GM18858 (cell line): ENCODE measurements around the gene CHMP2B.

Experiments
- ATAC-seq: cut with Tn5 transposase; IDR thresholded peaks from one replicate; pipeline ENCODE4 v1.9.1; 2021; ENCODE audit not compliant: unreplicated experiment

CHMP2B gene, protein sequence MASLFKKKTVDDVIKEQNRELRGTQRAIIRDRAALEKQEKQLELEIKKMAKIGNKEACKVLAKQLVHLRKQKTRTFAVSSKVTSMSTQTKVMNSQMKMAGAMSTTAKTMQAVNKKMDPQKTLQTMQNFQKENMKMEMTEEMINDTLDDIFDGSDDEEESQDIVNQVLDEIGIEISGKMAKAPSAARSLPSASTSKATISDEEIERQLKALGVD

GRCh38 chr3:87227104-87227834 lies at the start of gene CHMP2B:
Gene CHMP2B, plus strand, starts transcription at chr3:87227309. Its CDS starts 214 bp downstream, at chr3:87227523.
- ATAC-seq: peak; percentile 96

GRCh38 chr3:87179642-87180041 lies 47.5 kb upstream of the CHMP2B start:
- no peak for ATAC-seq

DNA sequence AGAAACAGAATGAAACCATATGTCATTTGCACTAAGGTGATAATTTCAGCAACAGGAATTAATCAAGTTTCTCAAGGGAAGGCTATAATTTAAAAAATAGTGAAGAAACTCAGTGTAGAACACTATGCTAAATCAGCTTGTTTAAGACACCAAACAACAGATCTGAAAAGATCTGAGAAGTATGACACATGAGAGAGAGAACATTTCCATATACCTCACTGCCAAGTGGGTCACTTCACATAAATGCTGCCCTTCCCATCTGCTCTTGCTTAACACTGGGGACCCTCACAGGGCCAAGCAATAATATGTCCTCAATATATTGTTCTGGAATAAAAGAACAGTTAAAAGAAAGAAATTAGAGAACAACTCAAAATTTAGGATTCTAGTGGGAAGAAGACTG lies 45.6 kb upstream of the CHMP2B start:
- ATAC-seq: no peak

DNA sequence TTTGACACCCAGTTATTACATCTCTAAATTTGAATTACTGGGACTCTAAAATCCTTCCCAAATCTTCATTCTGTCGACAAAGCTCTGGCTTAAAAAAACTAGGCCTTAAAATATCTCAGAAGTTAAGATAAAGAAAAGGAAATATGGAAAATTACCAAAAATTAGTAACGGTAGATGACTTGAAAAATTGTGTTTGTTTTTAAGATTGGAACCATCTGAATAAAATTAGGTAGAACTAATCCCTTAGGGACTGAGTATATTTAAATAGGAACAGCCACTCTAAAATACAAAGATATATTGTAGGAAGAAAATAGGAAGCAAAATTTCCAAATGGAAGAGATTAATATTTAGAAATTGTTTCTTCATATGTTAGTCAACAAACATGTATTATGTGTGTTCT lies 45.1 kb upstream of the CHMP2B start:
- no peak for ATAC-seq

- no peak for ATAC-seq
Measured at GRCh38 chr3:87186608-87187159, 40.4 kb upstream of the CHMP2B start.

- ATAC-seq: no peak
Measured at GRCh38 chr3:87191175-87191574, 35.9 kb upstream of the CHMP2B start.

- ATAC-seq: no peak
Measured at GRCh38 chr3:87191641-87192040, 35.5 kb upstream of the CHMP2B start.

- ATAC-seq: no peak
Measured at GRCh38 chr3:87196879-87197278, 30.2 kb upstream of the CHMP2B start.

- no peak for ATAC-seq
Measured at GRCh38 chr3:87197531-87197930, 29.6 kb upstream of the CHMP2B start.

DNA sequence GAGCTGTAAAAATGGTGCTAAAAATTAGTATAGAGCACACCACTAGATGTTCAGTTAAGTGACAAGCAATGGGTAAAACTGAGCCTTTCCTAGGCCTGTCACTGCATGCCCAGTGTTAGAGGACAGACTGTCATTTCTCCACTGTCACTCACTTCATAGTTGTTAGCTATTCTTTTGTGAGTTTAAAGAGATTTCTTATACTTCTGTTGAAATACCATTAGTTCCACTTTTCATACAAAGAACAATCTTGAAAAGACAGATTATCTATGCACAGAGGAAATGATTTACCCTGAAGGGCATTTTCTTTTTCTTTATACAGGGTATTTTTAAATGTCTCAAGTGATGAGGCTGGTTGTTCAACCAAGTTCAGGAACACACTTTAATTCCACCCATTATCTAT lies 28.3 kb upstream of the CHMP2B start:
- no peak for ATAC-seq

GRCh38 chr3:87199628-87200027 lies 27.5 kb upstream of the CHMP2B start:
- no peak for ATAC-seq

- ATAC-seq: no peak
Measured at GRCh38 chr3:87200060-87200647, 27.0 kb upstream of the CHMP2B start.

GRCh38 chr3:87201727-87202126 lies 25.4 kb upstream of the CHMP2B start:
- no peak for ATAC-seq

GRCh38 chr3:87203809-87204208 lies 23.3 kb upstream of the CHMP2B start:
- no peak for ATAC-seq

GRCh38 chr3:87206070-87206469 lies 21.0 kb upstream of the CHMP2B start:
- no peak for ATAC-seq

GRCh38 chr3:87206635-87207034 lies 20.5 kb upstream of the CHMP2B start:
- ATAC-seq: no peak

DNA sequence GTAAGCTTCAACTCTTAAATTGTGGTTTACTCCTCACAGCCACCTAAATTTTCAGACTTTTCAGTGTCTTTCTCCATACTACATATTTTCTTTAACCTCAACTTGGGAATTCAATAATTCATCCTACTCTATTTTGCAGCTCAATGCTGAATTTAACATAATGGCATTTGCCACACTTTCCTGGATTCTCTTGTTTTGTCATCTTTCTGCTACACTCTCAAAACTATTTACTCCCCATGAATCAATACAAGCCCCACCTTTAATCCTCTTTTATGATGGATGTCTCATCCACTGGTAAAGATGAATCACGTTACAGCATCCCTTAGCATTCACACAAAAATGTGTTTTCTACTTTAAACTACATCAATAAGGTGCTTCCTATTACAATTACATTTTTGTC lies 19.6 kb upstream of the CHMP2B start:
- ATAC-seq: no peak

DNA sequence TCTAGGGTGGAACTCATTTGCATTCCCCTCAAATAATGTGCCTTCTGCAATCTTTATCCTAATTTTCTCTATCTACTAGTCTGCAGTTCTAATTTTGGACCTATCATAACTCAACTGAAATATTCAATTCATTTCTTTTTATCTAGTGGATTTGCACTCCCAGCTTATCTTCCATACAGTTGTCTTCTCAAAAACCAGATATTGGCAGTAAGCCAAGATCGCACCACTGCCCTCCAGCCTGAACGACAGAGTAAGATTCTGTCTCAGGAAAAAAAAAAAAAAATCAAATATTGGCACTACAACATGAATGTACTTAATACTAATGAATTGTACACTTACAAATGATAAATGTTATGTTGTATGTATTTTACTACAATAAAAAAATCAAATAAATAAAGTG lies 18.0 kb upstream of the CHMP2B start:
- ATAC-seq: no peak

DNA sequence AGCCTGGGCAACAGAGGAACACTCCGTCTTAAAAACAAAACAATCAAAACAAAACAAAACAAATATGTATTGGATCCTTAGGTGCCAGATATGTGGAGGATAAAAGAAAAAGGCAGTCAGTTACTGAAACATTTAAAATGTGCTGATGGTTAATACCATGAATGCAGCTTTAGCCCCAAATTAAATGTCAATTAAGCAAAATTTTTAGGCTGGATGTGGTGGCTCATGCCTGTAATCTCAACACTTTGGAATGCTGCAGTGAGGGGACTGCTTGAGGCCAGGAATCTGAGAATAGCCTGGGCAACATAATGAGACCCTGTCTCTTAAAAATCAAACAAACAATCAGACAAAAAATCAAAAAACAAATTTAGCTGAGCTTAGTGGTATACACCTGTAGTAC lies 8.5 kb upstream of the CHMP2B start:
- no peak for ATAC-seq

- no peak for ATAC-seq
Measured at GRCh38 chr3:87219611-87220010, 7.5 kb upstream of the CHMP2B start.

DNA sequence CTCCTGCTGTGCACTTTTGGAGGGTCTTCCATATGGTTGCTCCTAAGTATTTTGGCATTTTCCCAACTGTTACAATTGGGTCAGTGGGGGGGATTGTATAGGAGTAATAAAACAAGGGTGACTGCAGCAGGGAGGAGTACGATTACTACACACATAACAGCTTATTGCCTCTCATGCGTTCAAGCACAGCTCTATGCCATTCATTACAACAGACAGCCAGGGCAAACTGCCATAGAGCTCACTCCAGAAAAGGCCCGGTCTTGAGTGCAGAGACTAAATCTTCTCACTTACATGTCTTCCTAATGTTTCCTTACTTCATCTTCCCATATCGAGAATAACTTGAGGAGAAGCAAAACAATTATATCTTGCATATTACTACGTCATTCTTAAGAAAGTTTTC lies 1.4 kb upstream of the CHMP2B start:
- ATAC-seq: no peak

GRCh38 chr3:87227835-87228144 lies 681 bp downstream of the CHMP2B start:
- ATAC-seq: no peak
